Ureter (tissue), 1 donor: ENCODE measurements around the gene SLC24A3. TPM values are rescaled to one million over a fixed set of nuclear protein-coding genes. Genes with fewer than 3 reads are reported as not detected.

Experiments
- DNase-seq: peaks from one replicate; pipeline ENCODE4 v3.0.0-alpha.2; 2020; ENCODE audit warnings: low spot score
- total RNA-seq: library from RNA; stranded (reverse); gene quantifications from one replicate; pipeline ENCODE4 v1.2.4, GENCODE V29; 2023
- donor health status: DM: yes; HTN: yes; CAD: no.

Gene SLC24A3
- total RNA-seq, 1 donor from 2014 or later, result 17.1 TPM

DNA sequence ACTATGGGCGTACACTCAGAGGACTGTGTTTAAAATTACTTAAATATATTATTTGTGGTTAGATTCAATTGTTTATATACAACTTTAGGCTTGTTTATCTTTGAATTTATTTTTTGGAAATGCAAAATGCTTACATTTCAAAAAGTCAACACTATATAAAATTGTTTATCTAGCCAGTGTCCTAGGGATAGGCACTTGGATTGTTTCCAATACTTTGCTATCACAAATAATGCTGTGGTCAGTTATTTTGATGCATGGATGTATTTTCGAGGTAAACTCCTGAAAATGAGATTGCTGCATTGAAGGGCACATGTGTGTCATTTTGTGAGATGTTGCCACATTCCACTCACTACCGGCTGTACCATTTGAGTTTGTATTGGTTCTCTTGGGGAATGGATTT is 213.9 kb downstream of the SLC24A3 start:
- no peak for DNase-seq

DNA sequence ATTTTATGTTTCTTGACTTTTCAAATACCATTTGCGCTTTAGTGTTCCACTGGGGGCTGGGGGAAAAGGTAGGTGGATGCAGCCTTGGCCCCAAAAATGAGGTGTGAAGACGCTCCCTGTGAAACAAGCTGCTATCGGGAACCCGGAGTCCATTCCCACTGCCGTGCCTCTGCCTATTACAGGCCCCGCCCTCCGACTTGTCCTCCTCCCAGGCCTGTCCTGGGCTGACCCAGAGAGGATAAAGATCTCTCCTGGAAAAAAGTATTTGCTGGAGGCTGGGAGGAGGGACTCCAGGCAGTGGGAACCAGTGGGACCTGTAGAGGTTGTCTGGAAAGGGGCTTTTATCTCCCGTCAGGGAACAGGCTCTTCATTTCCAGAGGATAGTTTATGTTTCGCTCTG is 215.0 kb downstream of the SLC24A3 start:
- DNase-seq, result peak; percentile 53

- no peak for DNase-seq
Observed at GRCh38 chr20:19427913-19428312, 215.5 kb downstream of the SLC24A3 start.

- DNase-seq, result no peak
Observed at GRCh38 chr20:19428324-19428723, 215.9 kb downstream of the SLC24A3 start.

DNA sequence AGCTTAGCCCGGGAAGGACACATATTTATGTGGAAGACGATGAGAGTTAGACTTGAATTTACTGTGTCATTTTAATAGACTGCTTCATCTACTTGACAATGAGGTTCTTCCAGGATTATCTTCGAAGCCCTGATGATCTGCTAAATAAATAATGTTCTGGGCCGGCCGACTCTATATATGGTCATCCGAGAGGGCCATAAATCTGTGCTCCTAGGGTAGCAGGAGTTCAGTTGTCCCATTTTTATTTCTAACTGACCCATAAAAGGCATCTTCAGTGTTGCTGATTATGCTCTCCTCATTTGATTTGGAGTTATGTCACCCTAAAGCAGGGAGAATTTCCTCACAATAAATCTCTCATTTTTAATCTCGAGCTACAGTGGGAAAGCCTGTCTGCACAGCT is 217.1 kb downstream of the SLC24A3 start:
- DNase-seq, result no peak

- no peak for DNase-seq
Observed at GRCh38 chr20:19430641-19431315, 218.3 kb downstream of the SLC24A3 start.

- no peak for DNase-seq
Observed at GRCh38 chr20:19431316-19431700, 218.9 kb downstream of the SLC24A3 start.

GRCh38 chr20:19431906-19432305 is 219.5 kb downstream of the SLC24A3 start:
- DNase-seq, result no peak

DNA sequence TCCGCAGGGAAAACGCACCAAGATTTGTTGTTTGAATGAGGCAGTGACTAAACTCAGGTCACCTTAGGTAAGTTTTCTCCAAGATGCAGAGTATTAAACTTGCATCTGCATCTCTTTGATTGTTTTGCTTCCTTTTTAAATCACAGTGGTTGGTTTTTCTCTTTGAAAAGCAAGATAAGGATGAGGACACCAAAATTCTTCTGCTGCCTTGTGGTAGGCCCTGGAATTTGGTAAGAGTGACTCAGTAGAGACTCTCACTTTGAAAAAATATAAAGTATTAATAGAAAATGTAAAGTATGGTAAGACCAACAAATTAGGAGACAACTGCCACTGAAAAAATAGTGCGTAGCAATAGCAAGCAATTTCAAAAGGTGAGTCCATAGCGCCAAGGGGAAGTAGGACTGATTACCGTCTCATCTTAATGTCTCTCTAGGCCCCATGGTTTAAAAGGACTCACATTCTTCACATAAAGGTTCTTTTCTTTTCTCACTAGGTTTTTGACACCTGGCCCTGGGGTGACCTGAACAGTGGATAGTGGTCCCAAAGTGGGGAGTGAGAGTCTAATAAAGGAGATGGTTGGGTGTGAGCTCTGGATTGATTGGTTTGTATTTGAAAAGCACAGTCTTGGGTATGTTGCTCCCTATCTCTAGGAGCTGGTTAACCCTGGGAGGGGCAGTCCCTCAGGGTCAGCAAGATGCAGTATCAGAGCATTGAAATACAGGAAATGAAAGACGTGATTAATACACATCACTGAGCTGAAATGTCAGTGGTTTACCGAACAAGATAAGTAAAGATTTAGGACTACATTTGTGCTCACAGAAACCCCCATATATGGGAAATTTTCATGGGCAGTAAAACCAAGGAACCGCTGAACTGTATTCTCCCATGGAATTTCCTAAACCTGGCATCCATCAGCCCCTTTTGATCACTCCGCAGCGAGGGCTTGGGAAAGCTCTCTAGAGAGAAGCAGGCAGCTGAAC is 221.2 kb downstream of the SLC24A3 start:
- no peak for DNase-seq

DNA sequence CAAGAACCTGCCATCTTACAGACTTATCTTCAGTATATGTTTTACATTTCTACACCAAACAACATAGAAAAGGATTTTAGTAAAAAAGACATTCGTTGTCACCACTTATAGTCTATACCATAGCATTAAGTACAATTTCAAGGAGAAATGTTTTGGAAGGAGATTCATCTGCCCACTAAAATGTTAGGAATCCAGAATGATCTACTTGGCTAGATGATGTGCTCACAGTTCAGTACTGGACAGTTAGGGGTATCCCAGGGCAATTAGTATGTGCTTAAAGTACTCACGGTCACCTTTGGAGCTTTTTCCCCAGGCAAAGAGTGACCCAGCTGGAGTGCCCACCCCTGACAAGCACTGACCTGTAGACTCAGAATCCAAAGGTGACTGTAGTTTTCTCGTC is 222.9 kb downstream of the SLC24A3 start:
- no peak for DNase-seq

DNA sequence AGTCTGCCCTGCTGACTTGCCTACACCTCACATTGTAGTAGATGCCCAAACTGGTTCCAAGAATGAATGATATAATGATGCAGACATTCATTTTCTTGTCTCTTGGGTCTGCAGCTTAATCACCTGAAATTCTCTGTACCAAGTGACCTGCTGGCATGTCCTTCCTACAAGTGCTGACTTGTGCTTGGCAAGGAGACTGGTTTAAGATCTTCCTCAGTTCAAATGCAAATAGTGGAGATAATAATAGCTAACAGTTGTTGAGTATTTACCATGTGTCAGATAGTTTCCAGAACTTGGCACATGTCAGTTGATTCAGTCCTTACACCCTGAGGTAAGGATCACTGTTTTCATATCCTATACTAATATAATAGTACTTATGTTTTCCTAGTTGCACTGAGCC is 223.4 kb downstream of the SLC24A3 start:
- DNase-seq, result no peak

- peak; percentile 23 for DNase-seq
Observed at GRCh38 chr20:19438488-19438887, 226.0 kb downstream of the SLC24A3 start.

- no peak for DNase-seq
Observed at GRCh38 chr20:19440660-19441527, 228.5 kb downstream of the SLC24A3 start.

GRCh38 chr20:19446246-19446645 is 233.8 kb downstream of the SLC24A3 start:
- DNase-seq, result no peak

- no peak for DNase-seq
Observed at GRCh38 chr20:19448632-19449031, 236.2 kb downstream of the SLC24A3 start.

- no peak for DNase-seq
Observed at GRCh38 chr20:19449051-19449450, 236.6 kb downstream of the SLC24A3 start.

GRCh38 chr20:19451231-19451922 is 238.9 kb downstream of the SLC24A3 start:
- DNase-seq, result no peak

- no peak for DNase-seq
Observed at GRCh38 chr20:19451923-19452295, 239.5 kb downstream of the SLC24A3 start.

DNA sequence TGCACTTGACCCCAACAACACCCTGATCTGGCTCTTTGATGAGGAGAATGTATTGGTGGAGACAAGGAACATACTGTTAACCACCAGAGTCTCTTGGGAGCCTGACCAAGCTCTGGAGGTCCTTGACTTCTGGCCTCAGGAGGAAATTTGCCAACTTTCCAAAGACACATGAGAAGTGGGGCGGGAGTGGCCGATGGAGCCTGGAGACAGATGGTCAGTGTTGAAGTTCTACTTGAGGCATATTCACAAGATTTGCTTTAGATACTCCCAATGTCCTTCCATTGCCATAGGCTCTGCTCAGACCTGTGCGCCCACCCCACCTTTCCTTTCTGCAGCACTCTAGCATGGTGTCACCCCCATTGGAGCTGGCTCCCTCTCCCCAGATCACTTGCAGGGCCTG is 241.0 kb downstream of the SLC24A3 start:
- DNase-seq, result no peak

GRCh38 chr20:19453862-19454261 is 241.4 kb downstream of the SLC24A3 start:
- DNase-seq, result no peak

DNA sequence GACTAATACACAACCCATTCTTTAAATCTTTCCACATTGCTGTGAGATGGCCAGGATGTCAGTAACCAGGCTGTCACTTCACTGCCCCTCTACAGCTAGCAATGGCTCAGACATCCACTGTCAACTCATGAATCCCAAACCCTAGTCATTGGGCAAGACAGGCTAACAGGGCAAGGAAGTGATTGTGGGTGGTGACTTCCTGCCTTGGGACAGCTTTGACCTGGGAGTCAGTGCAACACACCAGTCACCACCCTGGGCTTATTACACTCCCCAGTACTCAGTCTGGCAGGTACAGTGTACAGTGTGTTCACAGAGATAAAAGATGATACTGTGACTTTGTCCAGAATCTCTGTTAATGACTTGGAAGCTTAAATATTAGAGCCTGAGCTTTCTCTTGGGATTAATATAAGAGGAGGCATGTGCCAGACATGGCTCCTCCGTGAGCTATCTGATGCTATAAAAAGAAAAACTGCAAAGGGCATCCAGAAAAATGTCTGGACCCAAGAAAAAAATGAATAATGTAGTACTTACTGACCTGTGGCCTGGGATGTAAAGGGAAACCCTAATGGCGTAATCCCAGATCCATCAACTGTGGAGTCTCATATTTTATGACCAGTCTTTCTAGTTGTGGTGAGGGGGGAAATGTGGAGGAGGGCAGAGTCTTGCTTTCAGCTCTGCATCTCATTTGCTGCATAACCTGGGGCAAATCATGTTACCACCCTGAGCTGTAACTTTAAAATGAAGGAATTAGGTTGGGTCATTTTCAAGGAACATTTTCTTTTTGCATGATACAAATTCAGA is 244.4 kb downstream of the SLC24A3 start:
- no peak for DNase-seq
